A549 (cell line): Measurements from ENCODE around the gene BTN2A1. TPM values are rescaled to one million over a fixed set of nuclear protein-coding genes. Genes with fewer than 3 reads are reported as not detected.

Experiments used
- ATAC-seq, 2 experiments: fragments of 200-7000 bp in 1 of 2; fragments of >200 bp in 1 of 2; cut with Nextera tagmentation in 1 of 2; cut with Tn5 transposase in 1 of 2; 3 replicates each; pipeline versions ENCODE4 v1.8.0 to v1.9.1; 2018 to 2020; ENCODE audit warnings: mild to moderate bottlenecking in 1 of 2, moderate library complexity in 1 of 2
- CTCF ChIA-PET: fragments of 300-600 bp; sonication (Branson Sonifier 250); formaldehyde crosslinking; extraction: SDS; loops from one replicate; lab custom pipeline; 2021; ENCODE audit warnings: antibody characterized with exemption, inconsistent platforms; lab: Yijun Ruan, JAX
- POLR2A ChIA-PET: fragments of 350-600 bp; formaldehyde crosslinking; extraction: SDS; loops from one replicate; lab custom pipeline; 2021; ENCODE audit warnings: antibody characterized with exemption, inconsistent platforms; lab: Yijun Ruan, JAX
- DNase-seq, 2 experiments: peaks; one replicate each; pipeline versions ENCODE4 v3.0.0 to v3.0.0-alpha.2; 2011 to 2016; ENCODE audit warnings: low read depth in 1 of 2, low spot score in 1 of 2
- FAIRE-seq: peaks from 2 replicates; lab custom pipeline; 2011; peaks lifted over from hg19 to GRCh38; lab: Jason Lieb, UNC
- H3K27ac ChIP-seq, 2 experiments: fragments of >200 bp; sonication (Bioruptor Twin); formaldehyde crosslinking; 3 replicates each; pipeline ENCODE4 v1.5.1; 2016 to 2017
- H3K4me1 ChIP-seq: fragments of >200 bp; sonication (Bioruptor Twin); formaldehyde crosslinking; 3 replicates; pipeline ENCODE4 v1.6.1; 2016
- H3K4me2 ChIP-seq: fragments of >200 bp; sonication (Bioruptor Twin); formaldehyde crosslinking; 3 replicates; pipeline ENCODE4 v1.6.1; 2016
- H3K4me3 ChIP-seq: fragments of >200 bp; sonication (Bioruptor Twin); formaldehyde crosslinking; 3 replicates; pipeline ENCODE4 v1.5.1; 2016
- H3K9me3 ChIP-seq: fragments of >200 bp; sonication (Bioruptor Twin); formaldehyde crosslinking; 3 replicates; pipeline ENCODE4 v1.6.1; 2016
- CHD4 ChIP-seq: fragments of 200-600 bp; sonication (generic); IDR thresholded peaks from 2 replicates; pipeline ENCODE4 v1.6.1; 2016; ENCODE audit warnings: antibody characterized with exemption, mild to moderate bottlenecking, borderline replicate concordance
- FOSL2 ChIP-seq, 2 experiments: fragments of 450-650 bp in 1 of 2; fragments of >200 bp in 1 of 2; sonication (Bioruptor Twin) in 1 of 2; formaldehyde crosslinking; IDR thresholded peaks; 2 replicates each; pipeline versions ENCODE4 v1.5.0 to v1.6.1; 2016 to 2020; ENCODE audit warnings: mild to moderate bottlenecking in 1 of 2, moderate library complexity in 1 of 2
- HOXA7 ChIP-seq: fragments of 250-450 bp; sonication (Bioruptor Pico); IDR thresholded peaks from 2 replicates; pipeline ENCODE4 v1.5.0; 2020; ENCODE audit warnings: mild to moderate bottlenecking, moderate library complexity
- JUNB ChIP-seq: fragments of >200 bp; sonication (Bioruptor Twin); formaldehyde crosslinking; IDR thresholded peaks from 2 replicates; pipeline ENCODE4 v1.6.1; 2016
- KDM1A ChIP-seq: fragments of 200-600 bp; sonication (generic); IDR thresholded peaks from 2 replicates; pipeline ENCODE4 v1.6.1; 2016; ENCODE audit warnings: low read depth, mild to moderate bottlenecking
- MAFK ChIP-seq: fragments of 450-650 bp; IDR thresholded peaks from 2 replicates; pipeline ENCODE4 v1.6.1; 2014; ENCODE audit not compliant: partially characterized antibody
- MAZ ChIP-seq: fragments of 150-350 bp; IDR thresholded peaks from 2 replicates; pipeline ENCODE4 v1.6.1; 2014; ENCODE audit warnings: antibody characterized with exemption, low read depth, low read length, borderline replicate concordance
- MYC ChIP-seq: IDR thresholded peaks from 2 replicates; pipeline ENCODE4 v1.6.1; 2012; ENCODE audit warnings: mild to moderate bottlenecking, inconsistent platforms, low read length, improper control_type of control experiment, borderline replicate concordance
- NR3C1 ChIP-seq: fragments of >200 bp; sonication (Bioruptor Twin); formaldehyde crosslinking; IDR thresholded peaks from 3 replicates; pipeline ENCODE4 v1.6.1; 2017
- PHF8 ChIP-seq: fragments of 200-600 bp; sonication (generic); IDR thresholded peaks from 2 replicates; pipeline ENCODE4 v1.6.1; 2016; ENCODE audit warnings: low read depth, mild to moderate bottlenecking, antibody characterized with exemption, moderate library complexity, borderline replicate concordance
- POLR2A ChIP-seq: IDR thresholded peaks from 2 replicates; pipeline ENCODE4 v1.6.1; 2012; ENCODE audit warnings: mild to moderate bottlenecking, low read length
- RARB ChIP-seq: fragments of 250-450 bp; sonication (Bioruptor Pico); IDR thresholded peaks from 2 replicates; pipeline ENCODE4 v1.8.0; 2021; ENCODE audit warnings: mild to moderate bottlenecking, moderate library complexity
- SREBF2 ChIP-seq: fragments of 450-650 bp; IDR thresholded peaks from 2 replicates; pipeline ENCODE4 v1.6.1; 2014; ENCODE audit warnings: mild to moderate bottlenecking, moderate library complexity
- ZNF302 ChIP-seq: fragments of 250-450 bp; sonication (Bioruptor Pico); IDR thresholded peaks from 2 replicates; pipeline ENCODE4 v1.9.0; 2021; ENCODE audit warnings: inconsistent platforms, mild to moderate bottlenecking, moderate library complexity
- ZSCAN20 ChIP-seq: fragments of 250-450 bp; sonication (Bioruptor Pico); IDR thresholded peaks from 2 replicates; pipeline ENCODE4 v1.8.0; 2022; ENCODE audit warnings: mild to moderate bottlenecking, moderate library complexity
- WGBS: methylation state at CpG from one replicate; pipeline ENCODE4 v1.1.6; 2017; ENCODE audit errors: missing lambda C conversion rate; 5-methylcytosine and 5-hydroxymethylcytosine counted together
- polyA plus RNA-seq, 4 experiments: library from polyadenylated mRNA; depleted of rRNA in 3 of 4; stranded (reverse); fragments of >200 nt; fragmentation: RNase III in 1 of 4; extraction: RNeasy Plus Mini Kit Qiagen cat#74134 plus additional on column Dnase treatment in 1 of 4; gene quantifications; 2 replicates in 3 of 4; 3 replicates in 1 of 4; pipeline ENCODE4 v1.2.3, GENCODE V29; 2011 to 2017
- TF ChIP-seq, protein P1 (sequence below): IDR thresholded peaks from 2 replicates; pipeline ENCODE4 v1.6.1; 2012
- TF ChIP-seq, protein P2 (sequence below): IDR thresholded peaks from 2 replicates; pipeline ENCODE4 v1.6.1; 2012
- TF ChIP-seq, protein P3 (sequence below): IDR thresholded peaks from 2 replicates; pipeline ENCODE4 v1.6.1; 2012; ENCODE audit warnings: low read depth, borderline replicate concordance
- TF ChIP-seq, protein P4 (sequence below): fragments of 450-650 bp; IDR thresholded peaks from 2 replicates; pipeline ENCODE4 v1.6.1; 2014; ENCODE audit warnings: antibody characterized with exemption
- TF ChIP-seq, protein P5 (sequence below): fragments of >200 bp; sonication (Bioruptor Twin); formaldehyde crosslinking; IDR thresholded peaks from 3 replicates; pipeline ENCODE4 v1.5.1; 2016
- TF ChIP-seq, protein P6 (sequence below): fragments of 200-600 bp; sonication (generic); IDR thresholded peaks from 2 replicates; pipeline ENCODE4 v1.6.1; 2016; ENCODE audit warnings: antibody characterized with exemption, mild to moderate bottlenecking, moderate library complexity

BTN2A1 gene
- polyA plus RNA-seq, 2 of the 4 experiments (the other 2 are of a cell fraction), result 20.3 to 20.7 TPM

DNA sequence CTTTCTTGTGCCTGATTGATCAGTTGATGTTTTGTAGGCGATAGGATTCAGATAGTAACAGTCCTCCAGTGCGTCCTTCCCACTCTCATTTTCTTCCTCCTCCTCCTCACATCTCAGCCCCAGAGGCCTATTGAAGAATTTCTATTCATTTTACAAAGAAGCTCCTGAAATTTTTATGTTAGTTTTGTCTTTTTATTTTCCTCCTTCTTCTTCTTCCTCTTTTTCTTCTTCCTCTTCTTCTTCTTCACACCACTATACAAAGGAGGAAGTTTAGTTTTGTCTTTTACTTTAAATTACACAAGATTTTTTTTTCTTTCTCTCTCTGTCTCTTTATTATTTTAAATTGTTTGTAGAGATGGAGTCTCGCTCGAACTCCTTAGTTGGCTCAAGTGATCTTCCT is 19.1 kb downstream of the BTN2A1 start:
- H3K4me3 ChIP-seq, result no peak overlapping the region
- TF ChIP-seq, protein P1, sequence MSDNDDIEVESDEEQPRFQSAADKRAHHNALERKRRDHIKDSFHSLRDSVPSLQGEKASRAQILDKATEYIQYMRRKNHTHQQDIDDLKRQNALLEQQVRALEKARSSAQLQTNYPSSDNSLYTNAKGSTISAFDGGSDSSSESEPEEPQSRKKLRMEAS, result no peak
- no peak for FAIRE-seq
- no peak for DNase-seq
- no peak overlapping the region for H3K4me2 ChIP-seq
- H3K4me1 ChIP-seq, result peaks cover 24% of the 10 kb centered on the region
- CTCF ChIA-PET, result interaction anchor here (0.7 to 1.9 kb wide), 2 partner anchors 32 to 135 kb away, joined by 3 to 8 read pairs; no protein-coding TSS in a partner anchor
- POLR2A ChIA-PET, result no interaction called here
- 92% methylated on average over 4 of the region's 4 CpGs for WGBS
- no peak for ATAC-seq
- no peaks in the 10 kb centered on the region for H3K9me3 ChIP-seq
- H3K27ac ChIP-seq, result no peak overlapping the region

DNA sequence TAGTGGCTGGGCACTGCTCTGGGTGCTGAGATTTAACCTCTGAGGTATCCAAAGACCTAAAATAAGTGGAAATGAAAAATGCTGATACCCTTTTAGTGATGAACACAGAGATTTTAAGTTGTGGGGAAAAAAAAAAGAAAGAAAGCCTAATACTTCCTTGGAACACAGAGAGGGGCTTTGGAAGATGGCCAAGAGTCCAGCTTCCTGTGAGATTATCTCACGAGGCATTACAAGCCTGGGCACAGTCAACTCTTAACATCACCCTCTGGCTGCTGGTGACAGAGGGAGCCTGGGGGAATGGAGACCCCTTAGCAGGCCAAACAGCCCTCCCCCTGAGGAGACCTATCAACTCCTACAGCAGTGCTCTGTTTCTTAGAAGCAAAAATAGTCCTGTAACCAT is 19.7 kb downstream of the BTN2A1 start:
- FAIRE-seq, result no peak
- Histone ChIP-seq H3K27ac (no peak overlapping the region), H3K4me3 (no peak overlapping the region), H3K4me2 (no peak overlapping the region), H3K4me1 (peaks cover 24% of the 10 kb centered on the region), H3K9me3 (no peaks in the 10 kb centered on the region)
- DNase-seq, result no peak
- CTCF ChIA-PET, result no interaction called here
- 82% methylated on average over 1 of the region's 1 CpG for WGBS
- TF ChIP-seq PHF8, result no peak
- no peak for TF ChIP-seq MYC
- TF ChIP-seq HOXA7 (CRISPR knock-in tag), result no peak
- no peak for TF ChIP-seq FOSL2 (IDR thresholded peaks at IDR 0.05)
- TF ChIP-seq FOSL2 (CRISPR knock-in tag; IDR thresholded peaks at IDR 0.05), result no peak
- no peak for TF ChIP-seq POLR2A
- TF ChIP-seq, protein P2, sequence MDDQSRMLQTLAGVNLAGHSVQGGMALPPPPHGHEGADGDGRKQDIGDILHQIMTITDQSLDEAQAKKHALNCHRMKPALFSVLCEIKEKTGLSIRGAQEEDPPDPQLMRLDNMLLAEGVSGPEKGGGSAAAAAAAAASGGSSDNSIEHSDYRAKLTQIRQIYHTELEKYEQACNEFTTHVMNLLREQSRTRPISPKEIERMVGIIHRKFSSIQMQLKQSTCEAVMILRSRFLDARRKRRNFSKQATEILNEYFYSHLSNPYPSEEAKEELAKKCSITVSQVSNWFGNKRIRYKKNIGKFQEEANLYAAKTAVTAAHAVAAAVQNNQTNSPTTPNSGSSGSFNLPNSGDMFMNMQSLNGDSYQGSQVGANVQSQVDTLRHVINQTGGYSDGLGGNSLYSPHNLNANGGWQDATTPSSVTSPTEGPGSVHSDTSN, result no peak
- no peak for TF ChIP-seq ZSCAN20 (CRISPR knock-in tag)
- TF ChIP-seq, protein P3, sequence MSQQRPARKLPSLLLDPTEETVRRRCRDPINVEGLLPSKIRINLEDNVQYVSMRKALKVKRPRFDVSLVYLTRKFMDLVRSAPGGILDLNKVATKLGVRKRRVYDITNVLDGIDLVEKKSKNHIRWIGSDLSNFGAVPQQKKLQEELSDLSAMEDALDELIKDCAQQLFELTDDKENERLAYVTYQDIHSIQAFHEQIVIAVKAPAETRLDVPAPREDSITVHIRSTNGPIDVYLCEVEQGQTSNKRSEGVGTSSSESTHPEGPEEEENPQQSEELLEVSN, result no peak
- no peak for TF ChIP-seq MAZ
- TF ChIP-seq SREBF2, result no peak
- TF ChIP-seq JUNB, result no peak
- TF ChIP-seq ZNF302, result no peak
- TF ChIP-seq, protein P4, sequence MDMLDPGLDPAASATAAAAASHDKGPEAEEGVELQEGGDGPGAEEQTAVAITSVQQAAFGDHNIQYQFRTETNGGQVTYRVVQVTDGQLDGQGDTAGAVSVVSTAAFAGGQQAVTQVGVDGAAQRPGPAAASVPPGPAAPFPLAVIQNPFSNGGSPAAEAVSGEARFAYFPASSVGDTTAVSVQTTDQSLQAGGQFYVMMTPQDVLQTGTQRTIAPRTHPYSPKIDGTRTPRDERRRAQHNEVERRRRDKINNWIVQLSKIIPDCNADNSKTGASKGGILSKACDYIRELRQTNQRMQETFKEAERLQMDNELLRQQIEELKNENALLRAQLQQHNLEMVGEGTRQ, result no peak
- TF ChIP-seq MAFK, result no peak
- TF ChIP-seq, protein P5, sequence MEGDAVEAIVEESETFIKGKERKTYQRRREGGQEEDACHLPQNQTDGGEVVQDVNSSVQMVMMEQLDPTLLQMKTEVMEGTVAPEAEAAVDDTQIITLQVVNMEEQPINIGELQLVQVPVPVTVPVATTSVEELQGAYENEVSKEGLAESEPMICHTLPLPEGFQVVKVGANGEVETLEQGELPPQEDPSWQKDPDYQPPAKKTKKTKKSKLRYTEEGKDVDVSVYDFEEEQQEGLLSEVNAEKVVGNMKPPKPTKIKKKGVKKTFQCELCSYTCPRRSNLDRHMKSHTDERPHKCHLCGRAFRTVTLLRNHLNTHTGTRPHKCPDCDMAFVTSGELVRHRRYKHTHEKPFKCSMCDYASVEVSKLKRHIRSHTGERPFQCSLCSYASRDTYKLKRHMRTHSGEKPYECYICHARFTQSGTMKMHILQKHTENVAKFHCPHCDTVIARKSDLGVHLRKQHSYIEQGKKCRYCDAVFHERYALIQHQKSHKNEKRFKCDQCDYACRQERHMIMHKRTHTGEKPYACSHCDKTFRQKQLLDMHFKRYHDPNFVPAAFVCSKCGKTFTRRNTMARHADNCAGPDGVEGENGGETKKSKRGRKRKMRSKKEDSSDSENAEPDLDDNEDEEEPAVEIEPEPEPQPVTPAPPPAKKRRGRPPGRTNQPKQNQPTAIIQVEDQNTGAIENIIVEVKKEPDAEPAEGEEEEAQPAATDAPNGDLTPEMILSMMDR, result no peak
- no peak for TF ChIP-seq RARB (CRISPR knock-in tag)
- TF ChIP-seq, protein P6, sequence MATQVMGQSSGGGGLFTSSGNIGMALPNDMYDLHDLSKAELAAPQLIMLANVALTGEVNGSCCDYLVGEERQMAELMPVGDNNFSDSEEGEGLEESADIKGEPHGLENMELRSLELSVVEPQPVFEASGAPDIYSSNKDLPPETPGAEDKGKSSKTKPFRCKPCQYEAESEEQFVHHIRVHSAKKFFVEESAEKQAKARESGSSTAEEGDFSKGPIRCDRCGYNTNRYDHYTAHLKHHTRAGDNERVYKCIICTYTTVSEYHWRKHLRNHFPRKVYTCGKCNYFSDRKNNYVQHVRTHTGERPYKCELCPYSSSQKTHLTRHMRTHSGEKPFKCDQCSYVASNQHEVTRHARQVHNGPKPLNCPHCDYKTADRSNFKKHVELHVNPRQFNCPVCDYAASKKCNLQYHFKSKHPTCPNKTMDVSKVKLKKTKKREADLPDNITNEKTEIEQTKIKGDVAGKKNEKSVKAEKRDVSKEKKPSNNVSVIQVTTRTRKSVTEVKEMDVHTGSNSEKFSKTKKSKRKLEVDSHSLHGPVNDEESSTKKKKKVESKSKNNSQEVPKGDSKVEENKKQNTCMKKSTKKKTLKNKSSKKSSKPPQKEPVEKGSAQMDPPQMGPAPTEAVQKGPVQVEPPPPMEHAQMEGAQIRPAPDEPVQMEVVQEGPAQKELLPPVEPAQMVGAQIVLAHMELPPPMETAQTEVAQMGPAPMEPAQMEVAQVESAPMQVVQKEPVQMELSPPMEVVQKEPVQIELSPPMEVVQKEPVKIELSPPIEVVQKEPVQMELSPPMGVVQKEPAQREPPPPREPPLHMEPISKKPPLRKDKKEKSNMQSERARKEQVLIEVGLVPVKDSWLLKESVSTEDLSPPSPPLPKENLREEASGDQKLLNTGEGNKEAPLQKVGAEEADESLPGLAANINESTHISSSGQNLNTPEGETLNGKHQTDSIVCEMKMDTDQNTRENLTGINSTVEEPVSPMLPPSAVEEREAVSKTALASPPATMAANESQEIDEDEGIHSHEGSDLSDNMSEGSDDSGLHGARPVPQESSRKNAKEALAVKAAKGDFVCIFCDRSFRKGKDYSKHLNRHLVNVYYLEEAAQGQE, result no peak
- no peak for TF ChIP-seq NR3C1
- no peak for TF ChIP-seq KDM1A
- no peak for TF ChIP-seq CHD4
- POLR2A ChIA-PET, result no interaction called here
- ATAC-seq, result no peak
